GM12892 (cell line): ENCODE results near the gene PLIN4.

ENCODE experiments used
- POLR2A ChIP-seq: IDR thresholded peaks from 2 replicates; pipeline ENCODE4 v1.6.1; 2011; ENCODE audit warnings: low read depth, low read length, control low read depth
- POLR2AphosphoS5 ChIP-seq: IDR thresholded peaks from 2 replicates; pipeline ENCODE4 v1.6.1; 2011; ENCODE audit warnings: low read depth, low read length, control low read depth
- TAF1 ChIP-seq: IDR thresholded peaks from 2 replicates; pipeline ENCODE4 v1.6.1; 2011; ENCODE audit warnings: low read depth, mild to moderate bottlenecking, control low read depth, low read length, borderline replicate concordance

GRCh38 chr19:4522291-4523002 is 4.2 kb upstream of the PLIN4 start:
- TF ChIP-seq POLR2A, result no peak
- no peak for TF ChIP-seq TAF1
- TF ChIP-seq POLR2AphosphoS5, result no peak
